ACC112 (cell line): Measurements from ENCODE around the gene ADGRV1.

Experiments used
- H2AFZ ChIP-seq: fragments of 200-600 bp; sonication (generic); one replicate; pipeline ENCODE4 v1.6.0; 2017; ENCODE audit warnings: antibody characterized with exemption, low read length; ENCODE audit not compliant: unreplicated experiment
- H3K27ac ChIP-seq: fragments of 200-600 bp; sonication (generic); 2 replicates; pipeline ENCODE4 v1.5.1; 2014; ENCODE audit warnings: low read depth, mild to moderate bottlenecking, antibody characterized with exemption, low read length, moderate library complexity
- H3K27me3 ChIP-seq: fragments of 200-600 bp; sonication (generic); 2 replicates; pipeline ENCODE4 v1.6.1; 2014; ENCODE audit warnings: mild to moderate bottlenecking, antibody characterized with exemption, low read length, moderate library complexity, mixed read lengths; ENCODE audit not compliant: insufficient read depth
- H3K36me3 ChIP-seq: fragments of 200-600 bp; sonication (generic); 2 replicates; pipeline ENCODE4 v1.6.1; 2016; ENCODE audit warnings: mild to moderate bottlenecking, antibody characterized with exemption, low read length, moderate library complexity, mixed read lengths; ENCODE audit not compliant: insufficient read depth
- H3K4me1 ChIP-seq: fragments of 200-600 bp; sonication (generic); one replicate; pipeline ENCODE4 v1.6.1; 2016; ENCODE audit warnings: low read length, mixed read lengths; ENCODE audit not compliant: insufficient read depth, unreplicated experiment, control insufficient read depth
- H3K4me3 ChIP-seq: fragments of 200-600 bp; sonication (generic); 2 replicates; pipeline ENCODE4 v1.5.1; 2014; ENCODE audit warnings: mild to moderate bottlenecking, low read depth, low read length
- H3K79me2 ChIP-seq: fragments of 200-600 bp; sonication (generic); one replicate; pipeline ENCODE4 v1.6.0; 2016; ENCODE audit warnings: low read length; ENCODE audit not compliant: control insufficient read depth, unreplicated experiment, insufficient read depth

ADGRV1 gene

DNA sequence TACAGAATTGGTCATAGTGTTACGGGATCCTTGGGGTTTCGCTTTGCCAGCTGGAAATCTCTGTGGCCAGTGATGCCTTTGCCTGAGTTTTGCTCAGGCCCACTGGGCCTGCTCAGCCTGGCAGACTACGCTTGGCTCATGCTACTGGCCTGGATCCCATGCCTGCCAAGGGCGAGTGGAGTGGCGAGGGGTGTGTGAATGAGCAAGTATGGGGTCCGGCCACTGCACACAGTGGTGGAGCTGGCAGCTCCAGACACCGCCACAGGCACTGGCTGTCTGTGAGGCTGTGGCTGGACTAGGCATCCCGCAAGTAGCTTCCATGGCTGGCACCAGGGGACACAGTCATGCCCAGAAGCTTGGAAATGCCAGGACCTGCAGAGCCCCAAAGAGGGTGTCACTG is 584.2 kb downstream of the ADGRV1 start:
- Histone ChIP-seq H3K27me3 (no peaks in the 10 kb centered on the region), H3K4me3 (no peak overlapping the region), H3K4me1 (no peaks in the 10 kb centered on the region), H2AFZ (no peak overlapping the region), H3K27ac (no peak overlapping the region), H3K36me3 (no peaks in the 10 kb centered on the region), H3K79me2 (no peaks in the 10 kb centered on the region)

DNA sequence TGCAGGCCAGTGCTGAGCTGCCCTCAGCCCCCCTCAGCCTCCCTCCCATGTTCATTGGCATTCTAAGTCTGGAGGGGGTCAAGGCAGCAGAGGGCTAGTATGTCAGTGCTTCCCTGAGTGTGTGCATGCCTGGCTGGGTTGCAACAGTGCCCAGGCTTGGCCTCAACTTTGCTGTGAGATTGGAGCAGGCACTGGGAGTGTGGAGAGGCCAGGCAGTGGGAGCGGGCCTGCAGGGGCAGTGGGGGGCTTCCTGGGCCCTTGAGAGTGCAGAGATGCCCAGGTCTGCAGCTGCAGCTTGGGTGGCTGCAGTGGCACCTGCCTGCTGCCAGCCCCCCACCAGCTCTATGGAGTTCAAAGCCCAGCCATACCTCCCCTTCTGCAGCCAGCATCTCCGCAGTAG is 585.2 kb downstream of the ADGRV1 start:
- Histone ChIP-seq H2AFZ (no peak overlapping the region), H3K79me2 (no peaks in the 10 kb centered on the region), H3K4me1 (no peaks in the 10 kb centered on the region), H3K27me3 (no peaks in the 10 kb centered on the region), H3K36me3 (no peaks in the 10 kb centered on the region), H3K4me3 (no peak overlapping the region), H3K27ac (no peak overlapping the region)

DNA sequence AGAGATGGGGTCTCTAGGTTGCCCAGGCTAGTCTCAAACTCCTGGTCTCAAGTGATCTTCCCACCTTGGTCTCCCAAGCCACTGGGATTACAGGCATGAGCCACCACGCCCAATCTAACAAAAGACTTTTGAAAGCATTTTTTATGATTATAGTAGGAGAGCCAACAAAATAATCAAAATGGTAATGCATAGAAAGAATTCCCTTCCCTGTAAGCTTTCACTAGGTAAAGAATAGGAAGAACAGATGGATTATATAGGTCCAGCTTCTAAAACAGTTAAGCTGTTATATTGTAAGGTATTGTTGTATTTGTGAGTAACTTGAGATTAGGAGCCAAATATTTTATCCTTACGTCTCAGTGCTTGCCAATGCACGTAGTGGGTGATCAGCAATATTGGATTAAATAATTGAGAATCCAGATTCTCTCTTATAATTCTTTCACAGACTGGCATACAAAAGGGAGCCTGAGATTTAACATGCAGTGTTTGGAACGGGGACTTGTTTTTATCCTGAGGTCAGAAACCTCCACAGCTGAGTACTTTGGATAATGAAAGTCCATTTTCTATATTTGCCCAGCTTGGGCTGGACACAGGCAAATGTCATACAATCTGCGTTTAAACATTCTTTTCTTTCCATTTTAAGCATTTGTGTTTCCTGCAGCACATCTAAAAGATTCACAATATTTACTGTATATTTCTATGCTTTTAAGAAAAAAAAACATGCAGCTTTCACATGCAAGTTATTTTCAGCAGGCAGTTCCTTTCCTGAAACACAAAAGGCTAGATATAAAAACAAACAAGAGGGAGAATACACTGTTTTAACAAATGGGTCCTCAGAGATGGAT is 586.1 kb downstream of the ADGRV1 start:
- H3K36me3 ChIP-seq, result no peaks in the 10 kb centered on the region
- peak overlapping the region; percentile 27 for H2AFZ ChIP-seq
- no peak overlapping the region for H3K4me3 ChIP-seq
- H3K27me3 ChIP-seq, result no peaks in the 10 kb centered on the region
- no peaks in the 10 kb centered on the region for H3K79me2 ChIP-seq
- no peaks in the 10 kb centered on the region for H3K4me1 ChIP-seq
- H3K27ac ChIP-seq, result no peak overlapping the region

GRCh38 chr5:91145333-91145620 is 586.7 kb downstream of the ADGRV1 start:
- H3K36me3 ChIP-seq, result no peaks in the 10 kb centered on the region
- H2AFZ ChIP-seq, result peak overlapping the region; percentile 27
- H3K27ac ChIP-seq, result no peak overlapping the region
- H3K4me3 ChIP-seq, result no peak overlapping the region
- H3K4me1 ChIP-seq, result no peaks in the 10 kb centered on the region
- H3K79me2 ChIP-seq, result no peaks in the 10 kb centered on the region
- H3K27me3 ChIP-seq, result no peaks in the 10 kb centered on the region

GRCh38 chr5:91146230-91146629 is 587.6 kb downstream of the ADGRV1 start:
- H3K27me3 ChIP-seq, result no peaks in the 10 kb centered on the region

GRCh38 chr5:91146905-91147600 is 588.5 kb downstream of the ADGRV1 start:
- Histone ChIP-seq H3K27ac (no peak overlapping the region), H3K4me3 (no peak overlapping the region), H3K27me3 (no peaks in the 10 kb centered on the region), H3K4me1 (peaks cover 5% of the 10 kb centered on the region), H3K36me3 (no peaks in the 10 kb centered on the region), H3K79me2 (no peaks in the 10 kb centered on the region), H2AFZ (no peak overlapping the region)

More at GRCh38 chr5:91146230-91146629, 587.6 kb downstream of the ADGRV1 start:
- no peaks in the 10 kb centered on the region for H3K79me2 ChIP-seq
- H3K4me1 ChIP-seq, result no peaks in the 10 kb centered on the region
- H3K27ac ChIP-seq, result no peak overlapping the region
- H3K36me3 ChIP-seq, result no peaks in the 10 kb centered on the region
- H2AFZ ChIP-seq, result no peak overlapping the region
- no peak overlapping the region for H3K4me3 ChIP-seq

GRCh38 chr5:91150234-91150633 is 591.6 kb downstream of the ADGRV1 start:
- H3K4me1 ChIP-seq, result peaks cover 10% of the 10 kb centered on the region
- no peaks in the 10 kb centered on the region for H3K79me2 ChIP-seq
- H3K36me3 ChIP-seq, result no peaks in the 10 kb centered on the region
- no peak overlapping the region for H3K4me3 ChIP-seq
- H3K27ac ChIP-seq, result no peak overlapping the region
- no peaks in the 10 kb centered on the region for H3K27me3 ChIP-seq
- no peak overlapping the region for H2AFZ ChIP-seq

DNA sequence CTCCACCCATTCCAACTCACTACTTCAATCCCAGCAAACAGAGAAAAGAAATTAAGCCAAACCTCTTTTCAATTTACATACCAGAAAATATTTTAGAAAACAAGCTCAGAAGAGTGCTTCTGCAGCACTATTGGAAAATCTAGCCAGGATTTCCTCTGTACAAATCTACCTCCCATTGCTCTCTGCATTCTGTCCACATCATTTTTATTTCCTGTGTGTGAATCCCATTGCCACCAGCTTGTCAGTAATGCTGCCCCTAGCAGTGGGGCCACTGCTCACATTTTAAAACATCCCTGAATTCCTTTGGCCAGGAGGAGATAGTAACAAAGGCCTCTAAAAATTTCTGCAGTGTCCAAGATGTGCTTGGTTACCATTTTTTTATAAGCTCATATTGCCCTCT is 592.0 kb downstream of the ADGRV1 start:
- H3K4me3 ChIP-seq, result no peak overlapping the region
- no peak overlapping the region for H3K27ac ChIP-seq
- no peaks in the 10 kb centered on the region for H3K36me3 ChIP-seq
- no peak overlapping the region for H2AFZ ChIP-seq
- H3K4me1 ChIP-seq, result peaks cover 10% of the 10 kb centered on the region
- no peaks in the 10 kb centered on the region for H3K27me3 ChIP-seq
- H3K79me2 ChIP-seq, result no peaks in the 10 kb centered on the region

- Histone ChIP-seq H3K4me3 (no peak overlapping the region), H3K27me3 (no peaks in the 10 kb centered on the region), H3K36me3 (no peaks in the 10 kb centered on the region), H3K4me1 (peaks cover 10% of the 10 kb centered on the region), H2AFZ (no peak overlapping the region), H3K79me2 (no peaks in the 10 kb centered on the region), H3K27ac (peak overlapping the region; percentile 44)
These were observed 593.4 kb downstream of the ADGRV1 start for GRCh38 chr5:91151947-91152346.

DNA sequence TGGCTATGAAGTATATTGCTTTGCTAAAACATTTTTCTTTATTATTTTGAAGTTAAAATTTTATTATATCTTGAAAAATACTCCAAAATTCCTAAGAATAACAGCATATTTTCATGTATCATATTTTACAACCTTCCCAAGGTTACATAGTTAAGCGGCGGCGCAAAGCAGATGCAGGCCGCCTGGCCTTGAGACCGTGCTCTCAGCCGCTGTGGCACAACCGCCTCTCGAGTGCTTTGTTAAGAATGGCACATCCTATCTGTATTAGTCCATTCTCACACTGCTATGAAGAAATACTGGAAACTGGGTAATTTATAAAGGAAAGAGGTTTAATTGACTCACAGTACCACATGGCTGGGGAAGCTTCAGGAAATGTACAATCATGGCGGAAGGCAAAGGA is 595.7 kb downstream of the ADGRV1 start:
- Histone ChIP-seq H3K79me2 (no peaks in the 10 kb centered on the region), H3K27ac (no peak overlapping the region), H3K4me1 (peaks cover 10% of the 10 kb centered on the region), H2AFZ (no peak overlapping the region), H3K4me3 (no peak overlapping the region), H3K36me3 (no peaks in the 10 kb centered on the region), H3K27me3 (no peaks in the 10 kb centered on the region)

- Histone ChIP-seq H2AFZ (no peak overlapping the region), H3K36me3 (no peaks in the 10 kb centered on the region), H3K27me3 (no peaks in the 10 kb centered on the region), H3K4me1 (peaks cover 10% of the 10 kb centered on the region), H3K4me3 (no peak overlapping the region), H3K79me2 (no peaks in the 10 kb centered on the region), H3K27ac (no peak overlapping the region)
These were observed 596.7 kb downstream of the ADGRV1 start for GRCh38 chr5:91155274-91155673.
